GM21526 (cell line): ENCODE results near the gene AIDA.
A peak's percentile ranks its signal among the peaks of the same experiment; 100 is the strongest.
"Not testable (repeated sequence)": the region's sequence is repeated elsewhere in the genome, so short reads cannot be mapped to it uniquely, and the experiment has no call there.

Experiments used
- ATAC-seq: cut with Tn5 transposase; IDR thresholded peaks from one replicate; pipeline ENCODE4 v1.9.1; 2021; ENCODE audit warnings: moderate library complexity; ENCODE audit not compliant: unreplicated experiment, low FRiP score

AIDA gene

GRCh38 chr1:222713091-222713961, 1.0 kb upstream of the AIDA start:
- ATAC-seq: peak; percentile 62

- ATAC-seq: peak; percentile 38
These were observed 705 bp downstream of the AIDA start for GRCh38 chr1:222711319-222712252.

- ATAC-seq: no peak
These were observed 2.6 kb downstream of the AIDA start for GRCh38 chr1:222709700-222710153.

GRCh38 chr1:222706815-222707214, 5.5 kb downstream of the AIDA start:
- no peak for ATAC-seq

GRCh38 chr1:222704260-222704659, 8.0 kb downstream of the AIDA start:
- ATAC-seq: no peak

GRCh38 chr1:222702210-222702609, 10.1 kb downstream of the AIDA start:
- no peak for ATAC-seq

GRCh38 chr1:222697826-222698225, 14.5 kb downstream of the AIDA start:
- ATAC-seq: no peak

- ATAC-seq: no peak
These were observed 15.1 kb downstream of the AIDA start for GRCh38 chr1:222697203-222697602.

- ATAC-seq: no peak
These were observed 15.6 kb downstream of the AIDA start for GRCh38 chr1:222696741-222697140.

- ATAC-seq: no peak
These were observed 17.4 kb downstream of the AIDA start for GRCh38 chr1:222694927-222695326.

- ATAC-seq: no peak
These were observed 21.3 kb downstream of the AIDA start for GRCh38 chr1:222691016-222691415.

GRCh38 chr1:222680080-222680479, 32.2 kb downstream of the AIDA start:
- ATAC-seq: no peak

- ATAC-seq: no peak
These were observed 42.2 kb downstream of the AIDA start for GRCh38 chr1:222670110-222670509.

- not testable (repeated sequence) for ATAC-seq
These were observed 43.2 kb downstream of the AIDA start for GRCh38 chr1:222669107-222669506.

GRCh38 chr1:222668184-222668583, 44.1 kb downstream of the AIDA start:
- ATAC-seq: not testable (repeated sequence)

GRCh38 chr1:222665964-222666363, 46.3 kb downstream of the AIDA start:
- no peak for ATAC-seq

GRCh38 chr1:222663431-222663934, 48.8 kb downstream of the AIDA start:
- ATAC-seq: no peak

GRCh38 chr1:222657899-222658298, 54.4 kb downstream of the AIDA start:
- ATAC-seq: no peak

- no peak for ATAC-seq
These were observed 55.7 kb downstream of the AIDA start for GRCh38 chr1:222656391-222657155.

- ATAC-seq: peak; percentile 96
These were observed 57.4 kb downstream of the AIDA start for GRCh38 chr1:222654849-222655248.
